Right lobe of liver (tissue), 6 donors: ENCODE data around the gene TNFSF8. TPM values are rescaled to one million over a fixed set of nuclear protein-coding genes. Genes with fewer than 3 reads are reported as not detected.

Experiments
- ATAC-seq, 4 donors: fragments of 200-7000 bp; cut with Tn5 transposase; one replicate each; pipeline ENCODE4 v1.9.1; 2020; ENCODE audit warnings: mild to moderate bottlenecking in 4 of 4, moderate library complexity in 4 of 4
- DNase-seq, 3 donors: peaks; one replicate each; pipeline ENCODE4 v3.0.0-alpha.2; 2020
- H3K27ac ChIP-seq, 3 donors: fragments of 200-600 bp; one replicate each; pipeline ENCODE4 v1.8.0; 2022
- H3K27me3 ChIP-seq, 2 donors: fragments of 200-600 bp; one replicate each; pipeline ENCODE4 v1.8.0; 2022
- H3K36me3 ChIP-seq, 4 donors: fragments of 200-600 bp; sonication (generic) in 1 of 4; one replicate each; pipeline versions ENCODE4 v1.5.1 to v1.8.0; 2017 to 2022; ENCODE audit warnings: control low read depth in 1 of 4
- H3K4me1 ChIP-seq, 4 donors: fragments of 200-600 bp; sonication (generic) in 1 of 4; one replicate each; pipeline versions ENCODE4 v1.5.1 to v1.8.0; 2017 to 2022; ENCODE audit warnings: control low read depth in 1 of 4
- H3K4me3 ChIP-seq, 3 donors: fragments of 200-600 bp; one replicate each; pipeline ENCODE4 v1.8.0; 2022
- H3K9me3 ChIP-seq, 4 donors: fragments of 200-600 bp; sonication (generic) in 1 of 4; one replicate each; pipeline versions ENCODE4 v1.5.1 to v1.8.0; 2017 to 2022; ENCODE audit warnings: control low read depth in 1 of 4
- CTCF ChIP-seq, 4 donors: fragments of 200-600 bp in 3 of 4; fragments of 450-650 bp in 1 of 4; IDR thresholded peaks; one replicate each; pipeline versions ENCODE4 v1.5.1 to v1.8.0; 2016 to 2022; ENCODE audit warnings: antibody characterized with exemption in 4 of 4, mild to moderate bottlenecking in 2 of 4
- POLR2A ChIP-seq: fragments of 450-650 bp; IDR thresholded peaks from one replicate; pipeline ENCODE4 v1.6.1; 2017; ENCODE audit warnings: antibody characterized with exemption, mild to moderate bottlenecking
- WGBS: methylation state at CpG from one replicate; pipeline ENCODE4 v1.1.6; 2018; ENCODE audit warnings: low coverage, low lambda C conversion rate; ENCODE audit not compliant: insufficient coverage; ENCODE audit errors: missing lambda C conversion rate; 5-methylcytosine and 5-hydroxymethylcytosine counted together
- intact Hi-C, 2 donors: fragments of 100-400 bp; cut with DNase I; formaldehyde crosslinking; loops; one replicate each; pipeline versions ENCODE4 v1.11.2 to v1.14.1; 2022
- total RNA-seq, 6 experiments: library from RNA; depleted of rRNA in 2 of 6; stranded (reverse); fragments of >200 nt in 2 of 6; fragmentation: NEBNext Ultra II Directional in 3 of 6; extraction: Animal tissue kit (Norgen Biotek cat#: 25700) in 3 of 6; gene quantifications; one replicate each; pipeline versions ENCODE4 v1.1.0 to v1.2.4, GENCODE V29; 2016 to 2023
- donor health status: DM: no; HTN: yes; CAD: no.
- donor health status: DM: no; HTN: no; CAD: no.
- donor health status: DM: no; HTN: no; CAD: no.
- donor health status: DM: no; HTN: yes; CAD: no.
- donor health status: DM: no; HTN: yes; CAD: no.

The TNFSF8 gene
- total RNA-seq, 6 experiments from 2014 or later = 0.19 to 2.0 (median 0.38) TPM

GRCh38 chr9:114854736-114855355, 75.5 kb downstream of the TNFSF8 start:
- Histone ChIP-seq H3K4me3 (no peak overlapping the region), H3K27ac (no peak overlapping the region), H3K27me3 (no peaks in the 10 kb centered on the region), H3K36me3 (no peaks in the 10 kb centered on the region), H3K9me3 (no peaks in the 10 kb centered on the region), H3K4me1 (no peaks in the 10 kb centered on the region)
- DNase-seq (no peak), ATAC-seq (no peak)
- WGBS = 88% methylated on average over 7 of the region's 7 CpGs
- intact Hi-C loops = no loop called here
- TF ChIP-seq CTCF (IDR thresholded peaks at IDR 0.05) = no peak
- no peak for TF ChIP-seq POLR2A

- no peaks in the 10 kb centered on the region for H3K4me1 ChIP-seq
- intact Hi-C loops = no loop called here
These were observed 77.1 kb downstream of the TNFSF8 start for GRCh38 chr9:114853071-114853855.

GRCh38 chr9:114852050-114852594, 78.3 kb downstream of the TNFSF8 start:
- TF ChIP-seq CTCF (IDR thresholded peaks at IDR 0.05) = no peak
- no peak for TF ChIP-seq POLR2A
- no peak overlapping the region for H3K27ac ChIP-seq

More at GRCh38 chr9:114853071-114853855, 77.1 kb downstream of the TNFSF8 start:
- TF ChIP-seq POLR2A (no peak), CTCF (IDR thresholded peaks at IDR 0.05) (no peak)
- H3K27ac ChIP-seq = no peak overlapping the region
- WGBS = 83% methylated on average over 2 of the region's 3 CpGs
- no peaks in the 10 kb centered on the region for H3K27me3 ChIP-seq
- DNase-seq (no peak), ATAC-seq (no peak)
- no peak overlapping the region for H3K4me3 ChIP-seq
- H3K9me3 ChIP-seq = no peaks in the 10 kb centered on the region
- no peaks in the 10 kb centered on the region for H3K36me3 ChIP-seq

GRCh38 chr9:114851306-114851705, 79.1 kb downstream of the TNFSF8 start:
- DNase-seq = no peak
- ATAC-seq = no peak
- Histone ChIP-seq H3K4me1 (no peaks in the 10 kb centered on the region), H3K27me3 (no peaks in the 10 kb centered on the region), H3K27ac (no peak overlapping the region), H3K9me3 (no peaks in the 10 kb centered on the region), H3K4me3 (no peak overlapping the region), H3K36me3 (no peaks in the 10 kb centered on the region)
- 28% methylated on average over 3 of the region's 3 CpGs for WGBS
- no peak for TF ChIP-seq CTCF (IDR thresholded peaks at IDR 0.05)
- TF ChIP-seq POLR2A = no peak
- intact Hi-C loops = no loop called here

More at GRCh38 chr9:114852050-114852594, 78.3 kb downstream of the TNFSF8 start:
- 46% methylated on average over 4 of the region's 4 CpGs for WGBS
- Histone ChIP-seq H3K27me3 (no peaks in the 10 kb centered on the region), H3K9me3 (no peaks in the 10 kb centered on the region), H3K4me3 (no peak overlapping the region), H3K36me3 (no peaks in the 10 kb centered on the region), H3K4me1 (no peaks in the 10 kb centered on the region)
- peak; percentile 22 to 57 (median 42) for ATAC-seq
- DNase-seq = no peak
- intact Hi-C loops = no loop called here

Other genes with a start within 250 kb of the TNFSF8 start
- gene TEX48, start 248.4 kb downstream of the TNFSF8 start, total RNA-seq = not detected
- under 1 TPM in 5 of 6 experiments, not detected in 1; 0.04 to 0.35 (median 0.06) TPM for gene TNFSF15, start 124.6 kb downstream of the TNFSF8 start, total RNA-seq
- 1 to 10 TPM; 1.7 to 9.3 (median 4.0) TPM for gene TNC, start 187.6 kb upstream of the TNFSF8 start, total RNA-seq